IMR-90 (cell line): ENCODE results near the gene DDC. TPM values are rescaled to one million over a fixed set of nuclear protein-coding genes. Genes with fewer than 3 reads are reported as not detected.

Source experiments
- ATAC-seq: fragments of 200-7000 bp; cut with Tn5 transposase; 2 replicates; pipeline ENCODE4 v1.9.1; 2020; ENCODE audit warnings: low read depth, mild to moderate bottlenecking, moderate library complexity
- BruUV-seq: library from RNA; stranded (reverse); fragments of 400-500 nt; replicated peaks from 2 replicates; lab custom pipeline; 2021; lab: Mats Ljungman, UMichigan
- CTCF ChIA-PET: fragments of 300-600 bp; formaldehyde crosslinking; extraction: SDS; loops from one replicate; lab custom pipeline; 2021; ENCODE audit warnings: antibody characterized with exemption; lab: Yijun Ruan, JAX
- POLR2A ChIA-PET: fragments of 300-600 bp; sonication (Branson Sonifier 250); formaldehyde crosslinking; loops from one replicate; lab custom pipeline; 2022; ENCODE audit warnings: antibody characterized with exemption; ENCODE audit not compliant: unreplicated experiment; lab: Charles Lee
- DNase-seq: peaks from one replicate; pipeline ENCODE4 v3.0.0; 2013
- H2AFZ ChIP-seq: replicated peaks from 2 replicates; pipeline ENCODE3; 2013; ENCODE audit warnings: low read length, mild to moderate bottlenecking; ENCODE audit not compliant: poor library complexity
- H2AK5ac ChIP-seq: 2 replicates; pipeline ENCODE4 v1.6.1; 2013; ENCODE audit warnings: low read depth, low read length, inconsistent platforms
- H2AK9ac ChIP-seq: replicated peaks from 2 replicates; pipeline ENCODE3; 2013; ENCODE audit warnings: mild to moderate bottlenecking, low read depth, low read length, moderate library complexity; ENCODE audit not compliant: poor library complexity
- H2BK120ac ChIP-seq: 2 replicates; pipeline ENCODE4 v1.6.1; 2013; ENCODE audit warnings: low read depth, low read length, inconsistent platforms
- H2BK15ac ChIP-seq: 3 replicates; pipeline ENCODE4 v1.6.1; 2013; ENCODE audit warnings: low read depth, low read length, inconsistent platforms
- H2BK20ac ChIP-seq: 2 replicates; pipeline ENCODE4 v1.6.1; 2013; ENCODE audit warnings: low read depth, mild to moderate bottlenecking, inconsistent platforms, low read length, moderate library complexity
- H2BK5ac ChIP-seq: 2 replicates; pipeline ENCODE4 v1.6.1; 2013; ENCODE audit warnings: mild to moderate bottlenecking, low read depth, low read length, inconsistent platforms; ENCODE audit not compliant: poor library complexity, severe bottlenecking
- H3K14ac ChIP-seq: replicated peaks from 2 replicates; pipeline ENCODE4 v1.6.1; 2013; ENCODE audit warnings: low read depth, low read length, inconsistent platforms
- H3K18ac ChIP-seq: 2 replicates; pipeline ENCODE4 v1.6.1; 2013; ENCODE audit warnings: low read depth, low read length, control low read depth
- H3K23ac ChIP-seq: 2 replicates; pipeline ENCODE4 v1.6.1; 2013; ENCODE audit warnings: low read depth, low read length, inconsistent platforms
- H3K27ac ChIP-seq: 2 replicates; pipeline ENCODE4 v1.5.1; 2013; ENCODE audit warnings: mild to moderate bottlenecking, control low read depth, low read length; ENCODE audit not compliant: insufficient read depth
- H3K27me3 ChIP-seq: 2 replicates; pipeline ENCODE4 v1.6.1; 2013; ENCODE audit warnings: low read length; ENCODE audit not compliant: control insufficient read depth, insufficient read depth
- H3K36me3 ChIP-seq: 2 replicates; pipeline ENCODE4 v1.6.1; 2013; ENCODE audit warnings: low read length, mixed read lengths; ENCODE audit not compliant: control insufficient read depth, insufficient read depth
- H3K4ac ChIP-seq: 2 replicates; pipeline ENCODE4 v1.6.1; 2013; ENCODE audit warnings: low read depth, low read length, inconsistent platforms
- H3K4me1 ChIP-seq: 2 replicates; pipeline ENCODE4 v1.6.1; 2013; ENCODE audit warnings: low read length, mixed read lengths; ENCODE audit not compliant: control insufficient read depth, insufficient read depth
- H3K4me2 ChIP-seq: 2 replicates; pipeline ENCODE4 v1.6.1; 2013; ENCODE audit warnings: low read depth, mild to moderate bottlenecking, control low read depth, low read length, moderate library complexity
- H3K4me3 ChIP-seq: 2 replicates; pipeline ENCODE4 v1.5.1; 2013; ENCODE audit warnings: low read depth, mild to moderate bottlenecking, control low read depth, low read length, moderate library complexity; ENCODE audit not compliant: insufficient read depth
- H3K56ac ChIP-seq: 2 replicates; pipeline ENCODE4 v1.6.1; 2013; ENCODE audit warnings: low read length, inconsistent platforms; ENCODE audit not compliant: insufficient read depth; ENCODE audit errors: extremely low read depth
- H3K79me1 ChIP-seq, 2 experiments: 2 replicates each; pipeline ENCODE4 v1.6.1; 2013; ENCODE audit warnings: low read length in 2 of 2, inconsistent platforms in 1 of 2, low read depth in 1 of 2
- H3K9ac ChIP-seq: 2 replicates; pipeline ENCODE4 v1.6.1; 2013; ENCODE audit warnings: low read depth, low read length, control low read depth
- H3K9me1 ChIP-seq: 2 replicates; pipeline ENCODE4 v1.6.1; 2013; ENCODE audit warnings: low read length, inconsistent platforms; ENCODE audit not compliant: insufficient read depth
- H3K9me3 ChIP-seq: 2 replicates; pipeline ENCODE4 v1.6.1; 2013; ENCODE audit warnings: low read length; ENCODE audit not compliant: control insufficient read depth, insufficient read depth
- H4K20me1 ChIP-seq: 2 replicates; pipeline ENCODE4 v1.6.1; 2013; ENCODE audit warnings: low read length, inconsistent platforms; ENCODE audit not compliant: insufficient read depth
- H4K5ac ChIP-seq: 2 replicates; pipeline ENCODE4 v1.6.1; 2013; ENCODE audit warnings: mild to moderate bottlenecking, low read depth, low read length, control low read depth
- H4K8ac ChIP-seq, 2 experiments: 2 replicates each; pipeline ENCODE4 v1.6.1; 2013; ENCODE audit warnings: low read depth in 2 of 2, low read length in 2 of 2, control low read depth in 1 of 2, inconsistent platforms in 1 of 2
- H4K91ac ChIP-seq: 2 replicates; pipeline ENCODE4 v1.6.1; 2013; ENCODE audit warnings: low read depth, low read length, inconsistent platforms; ENCODE audit not compliant: insufficient read depth
- BHLHE40 ChIP-seq: fragments of 150-350 bp; IDR thresholded peaks from 2 replicates; pipeline ENCODE4 v1.6.1; 2016; ENCODE audit warnings: mild to moderate bottlenecking, low read depth, low read length
- CEBPB ChIP-seq: IDR thresholded peaks from 2 replicates; pipeline ENCODE4 v1.6.1; 2012; ENCODE audit warnings: low read depth, low read length, improper control_type of control experiment
- CHD1 ChIP-seq: IDR thresholded peaks from 2 replicates; pipeline ENCODE4 v1.6.1; 2012; ENCODE audit warnings: low read depth, low read length, improper control_type of control experiment
- CTCF ChIP-seq: conservative IDR thresholded peaks from 2 replicates; pipeline ENCODE4 v1.5.1; 2012; ENCODE audit warnings: mild to moderate bottlenecking, low read depth, low read length, improper control_type of control experiment
- ELK1 ChIP-seq: fragments of 150-350 bp; IDR thresholded peaks from 2 replicates; pipeline ENCODE4 v1.6.1; 2016; ENCODE audit warnings: low read depth, mild to moderate bottlenecking, low read length, moderate library complexity, borderline replicate concordance
- FOS ChIP-seq: fragments of 150-350 bp; IDR thresholded peaks from 2 replicates; pipeline ENCODE4 v1.6.1; 2016; ENCODE audit warnings: low read depth, low read length
- MAFK ChIP-seq: IDR thresholded peaks from 2 replicates; pipeline ENCODE4 v1.6.1; 2012; ENCODE audit warnings: low read depth, low read length, improper control_type of control experiment
- MAZ ChIP-seq: IDR thresholded peaks from 2 replicates; pipeline ENCODE4 v1.6.1; 2012; ENCODE audit warnings: low read depth, mild to moderate bottlenecking, low read length, improper control_type of control experiment, moderate library complexity, borderline replicate concordance
- MXI1 ChIP-seq: IDR thresholded peaks from 2 replicates; pipeline ENCODE4 v1.6.1; 2012; ENCODE audit warnings: low read depth, mild to moderate bottlenecking, low read length, moderate library complexity, borderline replicate concordance
- NFE2L2 ChIP-seq: fragments of 150-350 bp; IDR thresholded peaks from 2 replicates; pipeline ENCODE4 v1.6.1; 2016; ENCODE audit warnings: low read depth, mild to moderate bottlenecking, low read length
- POLR2A ChIP-seq: IDR thresholded peaks from 2 replicates; pipeline ENCODE4 v1.6.1; 2012; ENCODE audit warnings: mild to moderate bottlenecking, low read depth, low read length
- RAD21 ChIP-seq: IDR thresholded peaks from 2 replicates; pipeline ENCODE4 v1.6.1; 2012; ENCODE audit warnings: low read length, improper control_type of control experiment
- RCOR1 ChIP-seq: IDR thresholded peaks from 2 replicates; pipeline ENCODE4 v1.6.1; 2012; ENCODE audit warnings: mild to moderate bottlenecking, low read length, improper control_type of control experiment; ENCODE audit not compliant: insufficient replicate concordance
- RFX5 ChIP-seq: IDR thresholded peaks from 2 replicates; pipeline ENCODE4 v1.8.0; 2012; ENCODE audit warnings: low read depth, mild to moderate bottlenecking, low read length, moderate library complexity
- SMC3 ChIP-seq: fragments of 150-350 bp; IDR thresholded peaks from 2 replicates; pipeline ENCODE4 v1.6.1; 2016; ENCODE audit warnings: low read depth, mild to moderate bottlenecking, antibody characterized with exemption, low read length, moderate library complexity
- USF2 ChIP-seq: fragments of 150-350 bp; IDR thresholded peaks from 2 replicates; pipeline ENCODE4 v1.6.1; 2017; ENCODE audit warnings: mild to moderate bottlenecking, antibody characterized with exemption, low read length, low read depth
- WGBS, 2 experiments: methylation state at CpG; one replicate each; pipeline versions ENCODE4 v1.1.5 to v1.1.7; 2013; ENCODE audit warnings: missing lambda C conversion rate in 2 of 2; ENCODE audit not compliant: insufficient read length in 1 of 2; ENCODE audit errors: extremely low coverage in 2 of 2; 5-methylcytosine and 5-hydroxymethylcytosine counted together
- dilution Hi-C: fragments of 300-500 bp; cut with HindIII; formaldehyde crosslinking; loops from one replicate; pipeline ENCODE4 v1.14.3; 2018; ENCODE audit warnings: low sequenced_read_pairs; ENCODE audit not compliant: unreplicated experiment
- in situ Hi-C: fragments of 300-500 bp; cut with MboI; formaldehyde crosslinking; loops from 3 replicates; pipeline ENCODE4 v1.14.3; 2019; ENCODE audit warnings: low sequenced_read_pairs, inconsistent platforms, mixed read lengths
- intact Hi-C: fragments of 100-400 bp; cut with micrococcal nuclease; formaldehyde crosslinking; loops from 2 replicates; pipeline ENCODE4 v1.10.0; 2022
- polyA plus RNA-seq, 3 experiments: library from polyadenylated mRNA; depleted of rRNA; stranded (reverse); fragments of >200 nt; gene quantifications; 2 replicates each; pipeline ENCODE4 v1.2.3, GENCODE V29; 2012; ENCODE audit warnings: low replicate concordance in 1 of 3
- total RNA-seq: library from RNA; depleted of rRNA; stranded (reverse); fragments of >200 nt; gene quantifications from 2 replicates; pipeline ENCODE4 v1.2.3, GENCODE V29; 2012

Gene DDC
- total and polyA plus RNA-seq, 2 of the 4 experiments (the other 2 are of a cell fraction) = not detected

- in situ Hi-C loops = no loop called here
- intact Hi-C loops = no loop called here
- no peak overlapping the region for H4K91ac ChIP-seq
Measured at GRCh38 chr7:50475340-50475739, 89.9 kb downstream of the DDC start.

More at GRCh38 chr7:50475340-50475739, 89.9 kb downstream of the DDC start:
- BruUV-seq = no TSS peak
- ATAC-seq (no peak), DNase-seq (no peak)
- Histone ChIP-seq H3K4me1 (no peaks in the 10 kb centered on the region), H3K79me1 (no peaks in the 10 kb centered on the region), H2BK120ac (no peak overlapping the region), H3K9me1 (no peaks in the 10 kb centered on the region), H2AK9ac (no peak overlapping the region), H2BK15ac (no peak overlapping the region), H2BK20ac (no peak overlapping the region), H2BK5ac (no peak overlapping the region), H3K4me3 (no peak overlapping the region), H2AFZ (no peak overlapping the region), H3K18ac (no peak overlapping the region), H3K27me3 (peaks cover 17% of the 10 kb centered on the region), H4K20me1 (no peaks in the 10 kb centered on the region), H3K9me3 (no peaks in the 10 kb centered on the region), H3K14ac (no peak overlapping the region), H3K56ac (no peak overlapping the region), H3K4ac (no peak overlapping the region), H3K36me3 (no peaks in the 10 kb centered on the region), H3K27ac (no peak overlapping the region), H3K4me2 (no peak overlapping the region), H4K5ac (no peak overlapping the region), H3K9ac (no peak overlapping the region), H4K8ac (no peak overlapping the region), H3K23ac (no peak overlapping the region), H2AK5ac (no peak overlapping the region)
- dilution Hi-C loops = no loop called here
- ChIA-PET POLR2A (no interaction called here), CTCF (no interaction called here)
- no peak for TF ChIP-seq POLR2A
- no peak for TF ChIP-seq RFX5
- no peak for TF ChIP-seq SMC3
- TF ChIP-seq FOS = no peak
- TF ChIP-seq CTCF = no peak
- no peak for TF ChIP-seq RAD21
- no peak for TF ChIP-seq CEBPB
- TF ChIP-seq RCOR1 = no peak
- no peak for TF ChIP-seq MAZ
- TF ChIP-seq MXI1 = no peak
- no peak for TF ChIP-seq NFE2L2
- no peak for TF ChIP-seq MAFK
- no peak for TF ChIP-seq ELK1
- TF ChIP-seq CHD1 = no peak
- no peak for TF ChIP-seq USF2
- no peak for TF ChIP-seq BHLHE40
- 43% methylated on average over 3 of the region's 4 CpGs; no CpG with 5 or more reads in 1 of the 2 experiments for WGBS, 2 experiments
